ENCODE measurements around the gene ALOX5AP.

- TF ChIP-seq CTCF (IDR thresholded peaks at IDR 0.05; ENCODE audit: low read depth, low read length, missing input control) (no peak), FOXA1 (IDR thresholded peaks at IDR 0.05) (no peak), SP1 (IDR thresholded peaks at IDR 0.05) (no peak), MAX (IDR thresholded peaks at IDR 0.05) (no peak)
- TF ChIP-seq, protein P1, sequence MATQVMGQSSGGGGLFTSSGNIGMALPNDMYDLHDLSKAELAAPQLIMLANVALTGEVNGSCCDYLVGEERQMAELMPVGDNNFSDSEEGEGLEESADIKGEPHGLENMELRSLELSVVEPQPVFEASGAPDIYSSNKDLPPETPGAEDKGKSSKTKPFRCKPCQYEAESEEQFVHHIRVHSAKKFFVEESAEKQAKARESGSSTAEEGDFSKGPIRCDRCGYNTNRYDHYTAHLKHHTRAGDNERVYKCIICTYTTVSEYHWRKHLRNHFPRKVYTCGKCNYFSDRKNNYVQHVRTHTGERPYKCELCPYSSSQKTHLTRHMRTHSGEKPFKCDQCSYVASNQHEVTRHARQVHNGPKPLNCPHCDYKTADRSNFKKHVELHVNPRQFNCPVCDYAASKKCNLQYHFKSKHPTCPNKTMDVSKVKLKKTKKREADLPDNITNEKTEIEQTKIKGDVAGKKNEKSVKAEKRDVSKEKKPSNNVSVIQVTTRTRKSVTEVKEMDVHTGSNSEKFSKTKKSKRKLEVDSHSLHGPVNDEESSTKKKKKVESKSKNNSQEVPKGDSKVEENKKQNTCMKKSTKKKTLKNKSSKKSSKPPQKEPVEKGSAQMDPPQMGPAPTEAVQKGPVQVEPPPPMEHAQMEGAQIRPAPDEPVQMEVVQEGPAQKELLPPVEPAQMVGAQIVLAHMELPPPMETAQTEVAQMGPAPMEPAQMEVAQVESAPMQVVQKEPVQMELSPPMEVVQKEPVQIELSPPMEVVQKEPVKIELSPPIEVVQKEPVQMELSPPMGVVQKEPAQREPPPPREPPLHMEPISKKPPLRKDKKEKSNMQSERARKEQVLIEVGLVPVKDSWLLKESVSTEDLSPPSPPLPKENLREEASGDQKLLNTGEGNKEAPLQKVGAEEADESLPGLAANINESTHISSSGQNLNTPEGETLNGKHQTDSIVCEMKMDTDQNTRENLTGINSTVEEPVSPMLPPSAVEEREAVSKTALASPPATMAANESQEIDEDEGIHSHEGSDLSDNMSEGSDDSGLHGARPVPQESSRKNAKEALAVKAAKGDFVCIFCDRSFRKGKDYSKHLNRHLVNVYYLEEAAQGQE (IDR thresholded peaks at IDR 0.05) = no peak
Observed at GRCh38 chr13:30773561-30773960, 38.2 kb downstream of the ALOX5AP start.

Data from liver (tissue), 3 donors.